Measurements from ENCODE around the gene STON2.

The STON2 gene

DNA sequence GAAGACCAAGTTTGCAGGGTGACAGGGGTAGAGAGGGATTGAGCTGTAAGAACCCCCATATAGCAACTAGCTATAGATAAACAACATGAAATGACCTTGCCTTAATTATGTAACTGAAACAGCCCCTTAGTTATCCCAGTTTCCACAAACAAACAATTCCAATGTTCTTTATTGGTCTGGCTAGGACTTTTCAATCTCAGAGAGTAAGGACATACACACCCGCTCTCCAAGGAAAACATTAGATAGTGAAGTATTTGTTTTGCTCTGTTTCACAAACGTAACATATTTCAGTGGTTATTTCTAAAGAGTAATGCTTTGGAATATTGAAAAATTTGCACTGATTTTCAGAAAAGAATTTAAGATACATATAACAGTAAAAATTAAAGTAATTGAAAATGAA, 127.8 kb downstream of the STON2 start:
- Histone ChIP-seq H3K27me3 (ENCODE audit: control insufficient read depth, insufficient read depth, low read length) (no peaks in the 10 kb centered on the region), H3K27ac (ENCODE audit: low read length) (no peak overlapping the region), H3K36me3 (ENCODE audit: control insufficient read depth, insufficient read depth, low read length) (no peaks in the 10 kb centered on the region), H3K4me3 (ENCODE audit: low read length) (no peak overlapping the region), H3K4me1 (ENCODE audit: control insufficient read depth, insufficient read depth, low read length) (no peaks in the 10 kb centered on the region), H3K9me3 (ENCODE audit: control insufficient read depth, insufficient read depth, low read length) (no peaks in the 10 kb centered on the region)
- whole genome bisulfite sequencing (ENCODE audit: insufficient coverage, insufficient read length), result no CpG with 5 or more reads among the region's 2 CpGs
- no peak for DNase-seq (ENCODE audit: low read depth, low spot score)

DNA sequence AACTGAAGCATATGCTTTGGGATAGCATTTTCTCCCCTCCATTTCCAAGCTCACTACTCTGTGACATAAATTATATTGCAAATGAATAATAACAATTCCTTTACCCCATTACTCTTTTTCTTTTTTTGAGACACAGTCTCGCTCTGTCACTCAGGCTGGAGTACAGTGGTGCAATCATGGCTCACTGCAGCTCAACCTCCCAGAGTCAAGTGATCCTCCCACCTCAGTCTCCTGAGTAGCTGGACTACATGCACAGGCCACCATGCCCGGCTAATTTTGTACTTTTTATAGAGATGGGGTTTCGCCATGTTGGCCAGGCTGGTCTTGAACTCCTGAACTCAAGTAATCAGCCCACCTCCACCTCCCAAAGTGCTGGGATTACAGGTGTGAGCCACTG, 130.1 kb downstream of the STON2 start:
- Histone ChIP-seq H3K36me3 (ENCODE audit: control insufficient read depth, insufficient read depth, low read length) (no peaks in the 10 kb centered on the region), H3K27me3 (ENCODE audit: control insufficient read depth, insufficient read depth, low read length) (no peaks in the 10 kb centered on the region), H3K27ac (ENCODE audit: low read length) (no peak overlapping the region), H3K4me1 (ENCODE audit: control insufficient read depth, insufficient read depth, low read length) (no peaks in the 10 kb centered on the region), H3K4me3 (ENCODE audit: low read length) (no peak overlapping the region), H3K9me3 (ENCODE audit: control insufficient read depth, insufficient read depth, low read length) (no peaks in the 10 kb centered on the region)
- DNase-seq (ENCODE audit: low read depth, low spot score), result no peak
- WGBS (ENCODE audit: insufficient coverage, insufficient read length), result no CpG with 5 or more reads among the region's 3 CpGs

DNA sequence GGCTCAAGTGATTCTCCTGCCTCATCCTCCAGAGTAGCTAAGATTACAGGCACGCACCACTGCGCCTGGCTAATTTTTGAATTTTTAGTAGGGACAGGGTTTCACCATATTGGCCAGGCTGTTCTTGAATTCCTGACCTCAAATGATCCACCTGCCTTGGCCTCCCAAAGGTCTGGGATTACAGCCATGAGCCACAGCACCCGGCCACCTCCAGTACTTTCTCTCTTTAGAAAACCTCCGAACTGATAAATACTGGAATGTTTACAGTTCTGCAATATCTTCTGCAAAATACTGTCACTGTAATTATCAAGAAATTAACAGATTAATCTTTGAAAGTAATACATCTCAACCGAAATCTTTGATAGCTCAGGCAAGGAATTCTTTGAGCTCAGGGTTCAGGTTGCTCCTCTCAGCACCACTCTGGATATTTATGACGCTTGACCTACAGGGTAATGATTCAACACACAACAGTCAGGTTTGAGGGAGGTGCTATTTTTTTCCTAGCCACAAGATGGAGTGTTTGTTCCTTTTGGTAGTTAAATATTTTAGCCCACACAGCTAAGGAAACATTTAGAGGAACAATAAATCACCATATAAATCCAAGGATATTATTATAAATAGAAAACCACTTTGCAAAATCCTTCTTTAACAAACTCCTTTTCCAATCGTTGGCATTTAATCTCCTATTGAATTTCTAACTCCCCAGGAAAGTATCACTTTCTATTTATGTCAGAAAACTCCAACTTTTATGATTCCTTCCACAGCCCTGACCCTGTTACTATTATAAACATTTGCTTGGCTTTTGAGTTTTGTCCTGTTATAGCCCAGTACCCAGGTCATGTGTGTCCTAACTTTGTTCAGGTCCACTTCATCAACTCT, 130.8 kb downstream of the STON2 start:
- H3K27ac ChIP-seq (ENCODE audit: low read length), result no peak overlapping the region
- peak; percentile 39 for DNase-seq (ENCODE audit: low read depth, low spot score)
- no peaks in the 10 kb centered on the region for H3K36me3 ChIP-seq (ENCODE audit: control insufficient read depth, insufficient read depth, low read length)
- H3K27me3 ChIP-seq (ENCODE audit: control insufficient read depth, insufficient read depth, low read length), result no peaks in the 10 kb centered on the region
- no peaks in the 10 kb centered on the region for H3K9me3 ChIP-seq (ENCODE audit: control insufficient read depth, insufficient read depth, low read length)
- H3K4me1 ChIP-seq (ENCODE audit: control insufficient read depth, insufficient read depth, low read length), result no peaks in the 10 kb centered on the region
- no peak overlapping the region for H3K4me3 ChIP-seq (ENCODE audit: low read length)
- WGBS (ENCODE audit: insufficient coverage, insufficient read length), result no CpG with 5 or more reads among the region's 7 CpGs

DNA sequence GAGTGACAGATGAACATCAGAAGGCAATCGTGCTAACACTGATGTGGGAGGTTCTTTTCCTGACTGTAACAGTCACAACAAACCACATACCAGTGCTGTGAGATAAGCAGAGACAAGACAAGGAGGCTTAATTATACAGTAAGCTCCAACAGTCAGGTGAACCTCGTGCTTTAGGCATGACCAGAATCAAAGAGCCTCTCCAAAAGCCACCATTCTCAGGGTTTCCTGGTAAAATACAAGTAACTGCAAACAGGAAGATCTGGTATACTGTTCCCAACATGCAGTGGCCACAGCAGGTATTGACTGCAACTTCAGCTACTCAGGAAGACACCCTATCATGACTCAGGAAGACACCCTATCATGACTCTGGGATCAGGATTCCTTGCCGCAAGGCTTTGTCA, 132.1 kb downstream of the STON2 start:
- WGBS (ENCODE audit: insufficient coverage, insufficient read length), result no CpG with 5 or more reads among the region's 3 CpGs
- no peak overlapping the region for H3K27ac ChIP-seq (ENCODE audit: low read length)
- H3K9me3 ChIP-seq (ENCODE audit: control insufficient read depth, insufficient read depth, low read length), result no peaks in the 10 kb centered on the region
- no peak overlapping the region for H3K4me3 ChIP-seq (ENCODE audit: low read length)
- no peaks in the 10 kb centered on the region for H3K27me3 ChIP-seq (ENCODE audit: control insufficient read depth, insufficient read depth, low read length)
- H3K4me1 ChIP-seq (ENCODE audit: control insufficient read depth, insufficient read depth, low read length), result no peaks in the 10 kb centered on the region
- DNase-seq (ENCODE audit: low read depth, low spot score), result no peak
- H3K36me3 ChIP-seq (ENCODE audit: control insufficient read depth, insufficient read depth, low read length), result no peaks in the 10 kb centered on the region

DNA sequence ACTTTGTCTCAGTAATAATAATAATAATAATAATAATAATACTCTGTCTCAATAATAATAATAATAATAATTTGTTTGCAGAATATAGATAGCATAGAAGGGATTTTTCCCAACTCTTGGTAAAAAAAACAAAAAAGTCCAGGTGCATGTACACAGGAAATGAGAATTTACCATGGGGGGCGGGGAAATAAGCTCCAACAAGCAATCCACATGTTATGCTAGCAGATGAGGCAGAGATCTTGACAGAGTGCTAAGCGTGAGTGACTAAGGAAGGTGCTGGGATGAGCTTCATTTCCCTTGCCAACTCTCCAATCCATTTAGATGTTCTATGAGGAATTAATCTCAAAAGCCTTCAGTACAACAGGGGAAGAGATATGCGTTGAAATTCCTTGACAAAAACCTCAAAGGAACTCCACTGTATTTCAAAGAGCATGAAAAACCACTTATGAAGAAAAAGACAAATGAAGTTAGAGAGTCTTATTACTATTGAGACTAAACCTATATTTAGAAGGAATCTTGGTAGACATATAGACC, 134.4 kb downstream of the STON2 start:
- no peak for DNase-seq (ENCODE audit: low read depth, low spot score)
- Histone ChIP-seq H3K27me3 (ENCODE audit: control insufficient read depth, insufficient read depth, low read length) (no peaks in the 10 kb centered on the region), H3K36me3 (ENCODE audit: control insufficient read depth, insufficient read depth, low read length) (no peaks in the 10 kb centered on the region), H3K27ac (ENCODE audit: low read length) (no peak overlapping the region), H3K4me1 (ENCODE audit: control insufficient read depth, insufficient read depth, low read length) (no peaks in the 10 kb centered on the region), H3K9me3 (ENCODE audit: control insufficient read depth, insufficient read depth, low read length) (no peaks in the 10 kb centered on the region), H3K4me3 (ENCODE audit: low read length) (no peak overlapping the region)
- WGBS (ENCODE audit: insufficient coverage, insufficient read length), result no CpG with 5 or more reads among the region's 3 CpGs

DNA sequence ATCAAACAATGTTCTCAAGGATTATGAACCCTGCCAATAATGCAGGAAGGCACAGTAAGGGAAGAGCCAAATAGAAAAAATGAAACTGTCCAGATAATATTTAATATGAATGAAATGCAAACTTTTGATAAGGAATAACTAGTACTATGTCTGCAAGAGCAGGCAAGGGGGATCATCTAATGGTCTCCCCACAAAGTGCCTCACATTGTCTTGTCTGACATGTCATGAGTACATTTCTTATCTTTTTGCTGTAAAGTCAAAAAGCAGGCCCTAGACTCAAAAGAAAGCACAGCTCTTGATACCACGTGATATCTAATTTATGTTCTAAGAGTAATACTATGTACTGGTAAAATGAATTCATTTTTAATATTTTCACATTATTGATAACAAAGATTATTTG, 135.5 kb downstream of the STON2 start:
- WGBS (ENCODE audit: insufficient coverage, insufficient read length), result no CpG with 5 or more reads among the region's 1 CpG
- no peak overlapping the region for H3K27ac ChIP-seq (ENCODE audit: low read length)
- no peaks in the 10 kb centered on the region for H3K27me3 ChIP-seq (ENCODE audit: control insufficient read depth, insufficient read depth, low read length)
- no peaks in the 10 kb centered on the region for H3K36me3 ChIP-seq (ENCODE audit: control insufficient read depth, insufficient read depth, low read length)
- H3K9me3 ChIP-seq (ENCODE audit: control insufficient read depth, insufficient read depth, low read length), result no peaks in the 10 kb centered on the region
- no peak for DNase-seq (ENCODE audit: low read depth, low spot score)
- H3K4me3 ChIP-seq (ENCODE audit: low read length), result no peak overlapping the region
- no peaks in the 10 kb centered on the region for H3K4me1 ChIP-seq (ENCODE audit: control insufficient read depth, insufficient read depth, low read length)

DNA sequence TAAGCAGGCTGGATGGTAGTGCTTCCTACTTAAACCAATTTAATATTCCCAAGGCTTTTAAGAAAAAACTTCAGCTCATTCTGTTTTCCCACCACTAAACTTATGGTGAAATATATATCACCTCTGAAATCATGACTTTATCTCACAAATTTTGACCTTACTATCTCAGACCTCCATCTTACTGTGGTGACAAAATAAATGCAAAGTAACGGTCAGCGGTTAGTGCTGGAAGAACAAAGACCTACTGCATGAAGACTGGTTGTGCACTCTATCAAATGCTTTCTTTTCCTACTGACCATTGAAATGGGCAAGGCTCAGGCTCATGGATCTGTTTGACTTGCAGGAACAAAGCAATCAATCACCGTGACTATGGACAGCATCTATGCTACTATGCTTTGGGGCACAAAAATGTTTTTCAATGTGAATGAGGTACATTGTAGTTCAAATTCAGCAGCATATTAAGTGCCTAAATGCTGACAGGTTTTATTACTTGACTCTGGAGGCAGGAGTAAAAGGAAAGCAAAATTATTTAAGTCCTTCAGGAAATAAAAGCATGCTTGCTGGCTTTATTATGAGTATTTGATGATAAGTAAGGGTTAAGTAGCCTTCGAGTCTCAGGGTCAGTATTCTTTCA, 136.2 kb downstream of the STON2 start:
- no peaks in the 10 kb centered on the region for H3K36me3 ChIP-seq (ENCODE audit: control insufficient read depth, insufficient read depth, low read length)
- H3K9me3 ChIP-seq (ENCODE audit: control insufficient read depth, insufficient read depth, low read length), result no peaks in the 10 kb centered on the region
- H3K27me3 ChIP-seq (ENCODE audit: control insufficient read depth, insufficient read depth, low read length), result no peaks in the 10 kb centered on the region
- no peak overlapping the region for H3K27ac ChIP-seq (ENCODE audit: low read length)
- no CpG with 5 or more reads among the region's 4 CpGs for WGBS (ENCODE audit: insufficient coverage, insufficient read length)
- no peak overlapping the region for H3K4me3 ChIP-seq (ENCODE audit: low read length)
- DNase-seq (ENCODE audit: low read depth, low spot score), result no peak
- H3K4me1 ChIP-seq (ENCODE audit: control insufficient read depth, insufficient read depth, low read length), result no peaks in the 10 kb centered on the region

DNA sequence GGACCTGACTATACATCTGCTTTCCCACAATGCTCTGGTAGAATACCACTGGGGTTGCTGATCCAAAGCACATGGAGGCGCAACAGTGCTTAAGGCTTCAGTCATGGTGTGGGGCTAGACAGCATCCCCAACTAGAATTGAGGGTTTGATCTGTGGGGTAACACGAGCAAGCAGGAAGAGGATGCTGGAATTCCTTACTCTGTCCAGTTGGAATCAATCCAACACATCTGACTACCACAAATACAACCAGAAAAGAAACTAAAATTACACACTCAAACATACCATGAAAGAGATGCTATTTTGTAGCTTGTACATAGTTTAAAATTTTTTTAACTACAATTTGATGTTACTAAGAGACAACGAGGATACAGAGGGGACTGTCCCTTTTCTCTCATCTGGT, 138.9 kb downstream of the STON2 start:
- Histone ChIP-seq H3K4me3 (ENCODE audit: low read length) (no peak overlapping the region), H3K27ac (ENCODE audit: low read length) (no peak overlapping the region), H3K4me1 (ENCODE audit: control insufficient read depth, insufficient read depth, low read length) (no peaks in the 10 kb centered on the region), H3K36me3 (ENCODE audit: control insufficient read depth, insufficient read depth, low read length) (no peaks in the 10 kb centered on the region), H3K27me3 (ENCODE audit: control insufficient read depth, insufficient read depth, low read length) (no peaks in the 10 kb centered on the region), H3K9me3 (ENCODE audit: control insufficient read depth, insufficient read depth, low read length) (no peaks in the 10 kb centered on the region)
- no CpG with 5 or more reads among the region's 3 CpGs for WGBS (ENCODE audit: insufficient coverage, insufficient read length)
- no peak for DNase-seq (ENCODE audit: low read depth, low spot score)

DNA sequence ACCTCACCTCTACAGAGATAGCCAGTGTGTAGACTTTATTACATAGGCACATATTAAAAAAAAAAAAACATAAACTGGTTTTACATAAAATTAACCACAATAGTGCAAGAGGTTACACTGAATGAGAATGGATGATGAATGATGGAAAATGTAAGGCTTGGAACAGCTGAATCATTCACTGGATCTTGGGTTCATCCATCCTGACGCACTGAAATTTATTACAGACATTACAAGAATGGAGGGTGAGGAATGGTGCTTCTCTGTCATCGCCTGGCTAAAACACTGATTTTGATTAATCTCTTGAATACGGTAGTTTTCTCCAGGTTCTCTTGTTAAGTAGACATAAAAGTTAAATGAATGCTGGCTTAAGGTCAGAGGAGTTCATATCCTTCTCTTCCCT, 139.4 kb downstream of the STON2 start:
- Histone ChIP-seq H3K4me1 (ENCODE audit: control insufficient read depth, insufficient read depth, low read length) (no peaks in the 10 kb centered on the region), H3K9me3 (ENCODE audit: control insufficient read depth, insufficient read depth, low read length) (no peaks in the 10 kb centered on the region), H3K27me3 (ENCODE audit: control insufficient read depth, insufficient read depth, low read length) (no peaks in the 10 kb centered on the region), H3K4me3 (ENCODE audit: low read length) (no peak overlapping the region), H3K36me3 (ENCODE audit: control insufficient read depth, insufficient read depth, low read length) (no peaks in the 10 kb centered on the region), H3K27ac (ENCODE audit: low read length) (no peak overlapping the region)
- DNase-seq (ENCODE audit: low read depth, low spot score), result no peak
- WGBS (ENCODE audit: insufficient coverage, insufficient read length), result no CpG with 5 or more reads among the region's 3 CpGs

DNA sequence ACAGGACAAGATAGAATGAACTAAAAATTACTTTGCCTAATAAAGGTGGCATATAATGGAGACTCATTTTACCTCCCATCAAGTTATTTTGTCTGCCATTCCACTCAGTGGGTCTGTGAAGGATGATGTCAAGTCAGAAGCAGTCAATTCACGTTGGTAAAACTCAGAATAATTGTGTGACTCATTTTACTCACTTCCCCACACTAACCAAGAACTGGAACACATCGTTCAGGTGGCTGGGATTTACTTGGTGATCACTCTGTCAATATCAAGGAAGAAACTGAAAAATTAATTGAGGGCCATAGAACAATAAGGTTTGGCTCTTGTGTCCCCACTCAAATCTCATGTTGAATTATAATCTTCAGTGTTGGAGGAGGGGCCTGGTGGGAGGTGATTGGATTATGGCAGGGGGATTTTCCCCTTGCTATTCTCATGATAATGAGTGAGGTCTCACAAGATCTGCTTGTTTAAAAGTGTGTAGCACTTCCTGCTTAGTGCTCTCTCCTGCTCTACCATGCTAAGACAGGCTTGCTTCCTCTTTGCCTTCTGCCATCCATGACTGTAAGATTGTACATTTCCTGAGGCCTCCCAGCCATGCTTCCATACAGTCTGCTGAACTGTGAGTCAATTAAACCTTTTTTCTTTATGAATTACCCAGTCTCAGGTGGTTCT, 143.7 kb downstream of the STON2 start:
- WGBS (ENCODE audit: insufficient coverage, insufficient read length), result no CpG with 5 or more reads among the region's 2 CpGs
- DNase-seq (ENCODE audit: low read depth, low spot score), result no peak

More for the DNA sequence above, 143.7 kb downstream of the STON2 start:
- Histone ChIP-seq H3K27ac (ENCODE audit: low read length) (no peak overlapping the region), H3K4me1 (ENCODE audit: control insufficient read depth, insufficient read depth, low read length) (no peaks in the 10 kb centered on the region), H3K4me3 (ENCODE audit: low read length) (no peak overlapping the region), H3K9me3 (ENCODE audit: control insufficient read depth, insufficient read depth, low read length) (no peaks in the 10 kb centered on the region), H3K27me3 (ENCODE audit: control insufficient read depth, insufficient read depth, low read length) (no peaks in the 10 kb centered on the region), H3K36me3 (ENCODE audit: control insufficient read depth, insufficient read depth, low read length) (no peaks in the 10 kb centered on the region)

Measured in iPS DF 6.9 (cell line).